ENCODE measurements around the gene HIPK4.
"Not testable (repeated sequence)": the region's sequence is repeated elsewhere in the genome, so short reads cannot be mapped to it uniquely, and the experiment has no call there.

GRCh38 chr19:40408598-40408925 is 18.6 kb upstream of the HIPK4 start:
- TF ChIP-seq, protein P1, sequence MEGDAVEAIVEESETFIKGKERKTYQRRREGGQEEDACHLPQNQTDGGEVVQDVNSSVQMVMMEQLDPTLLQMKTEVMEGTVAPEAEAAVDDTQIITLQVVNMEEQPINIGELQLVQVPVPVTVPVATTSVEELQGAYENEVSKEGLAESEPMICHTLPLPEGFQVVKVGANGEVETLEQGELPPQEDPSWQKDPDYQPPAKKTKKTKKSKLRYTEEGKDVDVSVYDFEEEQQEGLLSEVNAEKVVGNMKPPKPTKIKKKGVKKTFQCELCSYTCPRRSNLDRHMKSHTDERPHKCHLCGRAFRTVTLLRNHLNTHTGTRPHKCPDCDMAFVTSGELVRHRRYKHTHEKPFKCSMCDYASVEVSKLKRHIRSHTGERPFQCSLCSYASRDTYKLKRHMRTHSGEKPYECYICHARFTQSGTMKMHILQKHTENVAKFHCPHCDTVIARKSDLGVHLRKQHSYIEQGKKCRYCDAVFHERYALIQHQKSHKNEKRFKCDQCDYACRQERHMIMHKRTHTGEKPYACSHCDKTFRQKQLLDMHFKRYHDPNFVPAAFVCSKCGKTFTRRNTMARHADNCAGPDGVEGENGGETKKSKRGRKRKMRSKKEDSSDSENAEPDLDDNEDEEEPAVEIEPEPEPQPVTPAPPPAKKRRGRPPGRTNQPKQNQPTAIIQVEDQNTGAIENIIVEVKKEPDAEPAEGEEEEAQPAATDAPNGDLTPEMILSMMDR (IDR thresholded peaks at IDR 0.05): not testable (repeated sequence)
- not testable (repeated sequence) for TF ChIP-seq JUN (IDR thresholded peaks at IDR 0.05); REST (IDR thresholded peaks at IDR 0.05); RCOR1 (IDR thresholded peaks at IDR 0.05; ENCODE audit: low read depth, low read length); CBX2 (IDR thresholded peaks at IDR 0.05; ENCODE audit: borderline replicate concordance, low read depth); ZSCAN20 (CRISPR knock-in tag; IDR thresholded peaks at IDR 0.05); ZNF302 (CRISPR knock-in tag; IDR thresholded peaks at IDR 0.05); ZC3H11A (IDR thresholded peaks at IDR 0.05); CHD2 (IDR thresholded peaks at IDR 0.05; ENCODE audit: low read length, partially characterized antibody); ELK1 (IDR thresholded peaks at IDR 0.05; ENCODE audit: low read depth, low read length); TFCP2L1 (CRISPR knock-in tag; IDR thresholded peaks at IDR 0.05); CEBPB (IDR thresholded peaks at IDR 0.05)
- TF ChIP-seq, protein P2, sequence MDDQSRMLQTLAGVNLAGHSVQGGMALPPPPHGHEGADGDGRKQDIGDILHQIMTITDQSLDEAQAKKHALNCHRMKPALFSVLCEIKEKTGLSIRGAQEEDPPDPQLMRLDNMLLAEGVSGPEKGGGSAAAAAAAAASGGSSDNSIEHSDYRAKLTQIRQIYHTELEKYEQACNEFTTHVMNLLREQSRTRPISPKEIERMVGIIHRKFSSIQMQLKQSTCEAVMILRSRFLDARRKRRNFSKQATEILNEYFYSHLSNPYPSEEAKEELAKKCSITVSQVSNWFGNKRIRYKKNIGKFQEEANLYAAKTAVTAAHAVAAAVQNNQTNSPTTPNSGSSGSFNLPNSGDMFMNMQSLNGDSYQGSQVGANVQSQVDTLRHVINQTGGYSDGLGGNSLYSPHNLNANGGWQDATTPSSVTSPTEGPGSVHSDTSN (IDR thresholded peaks at IDR 0.05): not testable (repeated sequence)
- TF ChIP-seq, protein P3, sequence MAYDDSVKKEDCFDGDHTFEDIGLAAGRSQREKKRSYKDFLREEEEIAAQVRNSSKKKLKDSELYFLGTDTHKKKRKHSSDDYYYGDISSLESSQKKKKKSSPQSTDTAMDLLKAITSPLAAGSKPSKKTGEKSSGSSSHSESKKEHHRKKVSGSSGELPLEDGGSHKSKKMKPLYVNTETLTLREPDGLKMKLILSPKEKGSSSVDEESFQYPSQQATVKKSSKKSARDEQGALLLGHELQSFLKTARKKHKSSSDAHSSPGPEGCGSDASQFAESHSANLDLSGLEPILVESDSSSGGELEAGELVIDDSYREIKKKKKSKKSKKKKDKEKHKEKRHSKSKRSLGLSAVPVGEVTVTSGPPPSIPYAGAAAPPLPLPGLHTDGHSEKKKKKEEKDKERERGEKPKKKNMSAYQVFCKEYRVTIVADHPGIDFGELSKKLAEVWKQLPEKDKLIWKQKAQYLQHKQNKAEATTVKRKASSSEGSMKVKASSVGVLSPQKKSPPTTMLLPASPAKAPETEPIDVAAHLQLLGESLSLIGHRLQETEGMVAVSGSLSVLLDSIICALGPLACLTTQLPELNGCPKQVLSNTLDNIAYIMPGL (CRISPR knock-in tag; IDR thresholded peaks at IDR 0.05; ENCODE audit: borderline replicate concordance): not testable (repeated sequence)
